Lower leg skin (tissue), 4 donors: ENCODE data around the gene ARHGAP24. TPM values are rescaled to one million over a fixed set of nuclear protein-coding genes. Genes with fewer than 3 reads are reported as not detected.

Source experiments
- DNase-seq, 2 donors: peaks; one replicate each; pipeline ENCODE4 v3.0.0-alpha.2; 2019; ENCODE audit warnings: low spot score in 2 of 2
- H3K4me3 ChIP-seq: fragments of 200-600 bp; sonication (generic); 2 replicates; pipeline ENCODE4 v1.5.1; 2017; ENCODE audit warnings: mild to moderate bottlenecking, low read depth; ENCODE audit not compliant: poor library complexity, severe bottlenecking
- POLR2A ChIP-seq, 2 donors: fragments of 450-650 bp; IDR thresholded peaks; one replicate each; pipeline ENCODE4 v1.6.1; 2016 to 2017; ENCODE audit warnings: antibody characterized with exemption in 2 of 2, mild to moderate bottlenecking in 1 of 2, moderate library complexity in 1 of 2
- WGBS, 2 donors: methylation state at CpG; one replicate each; pipeline ENCODE4 v1.1.5; 2018; 5-methylcytosine and 5-hydroxymethylcytosine counted together
- intact Hi-C: fragments of 100-400 bp; cut with DNase I; formaldehyde crosslinking; loops from one replicate; pipeline ENCODE4 v1.15.0; 2023; ENCODE audit warnings: low total_unique reads
- total RNA-seq, 4 donors: library from RNA; depleted of rRNA; stranded (reverse); fragments of >200 nt; gene quantifications; one replicate each; pipeline ENCODE4 v1.1.0, GENCODE V29; 2016
- TF ChIP-seq, protein P1 (sequence below), 3 donors: fragments of 450-650 bp; IDR thresholded peaks; one replicate each; pipeline ENCODE4 v1.5.1; 2016; ENCODE audit warnings: antibody characterized with exemption in 3 of 3, mild to moderate bottlenecking in 3 of 3, moderate library complexity in 2 of 3

Gene ARHGAP24
- total RNA-seq, 4 donors from 2014 or later, result 13.1 to 58.4 (median 24.0) TPM

DNA sequence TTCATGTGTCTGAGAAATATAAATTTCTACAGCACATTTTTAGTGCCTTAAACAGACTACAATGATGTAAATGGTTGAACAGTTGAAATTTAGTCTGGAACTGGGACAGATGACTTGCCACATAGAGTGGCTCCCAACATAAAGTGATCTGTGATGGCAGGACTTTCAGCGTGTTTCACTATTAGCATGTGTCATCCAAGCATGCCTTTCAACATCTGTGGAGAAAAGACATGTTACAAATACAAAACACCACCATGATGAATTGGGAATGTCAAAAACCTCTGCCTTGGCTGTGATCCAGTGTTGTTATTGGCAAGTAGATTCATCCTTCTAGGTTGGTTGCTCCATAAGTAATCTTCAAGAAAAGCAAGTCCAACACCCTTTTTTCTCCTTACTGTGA lies 536.2 kb downstream of the ARHGAP24 start:
- DNase-seq, result peak in 1 of 2 donors; percentile 35
- H3K4me3 ChIP-seq, result no peak overlapping the region
- TF ChIP-seq, protein P1, sequence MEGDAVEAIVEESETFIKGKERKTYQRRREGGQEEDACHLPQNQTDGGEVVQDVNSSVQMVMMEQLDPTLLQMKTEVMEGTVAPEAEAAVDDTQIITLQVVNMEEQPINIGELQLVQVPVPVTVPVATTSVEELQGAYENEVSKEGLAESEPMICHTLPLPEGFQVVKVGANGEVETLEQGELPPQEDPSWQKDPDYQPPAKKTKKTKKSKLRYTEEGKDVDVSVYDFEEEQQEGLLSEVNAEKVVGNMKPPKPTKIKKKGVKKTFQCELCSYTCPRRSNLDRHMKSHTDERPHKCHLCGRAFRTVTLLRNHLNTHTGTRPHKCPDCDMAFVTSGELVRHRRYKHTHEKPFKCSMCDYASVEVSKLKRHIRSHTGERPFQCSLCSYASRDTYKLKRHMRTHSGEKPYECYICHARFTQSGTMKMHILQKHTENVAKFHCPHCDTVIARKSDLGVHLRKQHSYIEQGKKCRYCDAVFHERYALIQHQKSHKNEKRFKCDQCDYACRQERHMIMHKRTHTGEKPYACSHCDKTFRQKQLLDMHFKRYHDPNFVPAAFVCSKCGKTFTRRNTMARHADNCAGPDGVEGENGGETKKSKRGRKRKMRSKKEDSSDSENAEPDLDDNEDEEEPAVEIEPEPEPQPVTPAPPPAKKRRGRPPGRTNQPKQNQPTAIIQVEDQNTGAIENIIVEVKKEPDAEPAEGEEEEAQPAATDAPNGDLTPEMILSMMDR (IDR thresholded peaks at IDR 0.05), result no peak
- TF ChIP-seq POLR2A (IDR thresholded peaks at IDR 0.05), result no peak
- 13 to 38% methylated on average over 1 of the region's 1 CpG for WGBS, 2 donors
- intact Hi-C loops, result no loop called here

DNA sequence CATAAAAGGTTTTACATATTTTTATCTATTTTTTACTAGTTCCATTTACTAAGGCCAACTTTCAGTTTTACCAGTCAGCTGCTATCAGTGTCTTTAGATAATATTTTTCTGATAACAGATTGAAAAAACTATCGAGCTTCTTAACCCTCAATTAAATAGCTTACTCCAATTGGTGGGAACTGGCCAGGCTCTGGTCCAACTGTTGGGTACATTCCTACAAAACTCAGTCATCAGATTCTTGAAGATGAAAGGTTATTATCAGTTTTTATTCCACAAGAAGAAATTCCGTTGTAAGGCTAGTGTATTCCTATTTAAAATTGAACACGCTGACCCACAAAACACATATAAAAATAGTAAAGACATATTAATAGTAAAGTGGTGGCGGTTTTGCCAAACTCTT lies 538.7 kb downstream of the ARHGAP24 start:
- intact Hi-C loops, result no loop called here
- 77 to 84% methylated on average over 4 of the region's 4 CpGs for WGBS, 2 donors

DNA sequence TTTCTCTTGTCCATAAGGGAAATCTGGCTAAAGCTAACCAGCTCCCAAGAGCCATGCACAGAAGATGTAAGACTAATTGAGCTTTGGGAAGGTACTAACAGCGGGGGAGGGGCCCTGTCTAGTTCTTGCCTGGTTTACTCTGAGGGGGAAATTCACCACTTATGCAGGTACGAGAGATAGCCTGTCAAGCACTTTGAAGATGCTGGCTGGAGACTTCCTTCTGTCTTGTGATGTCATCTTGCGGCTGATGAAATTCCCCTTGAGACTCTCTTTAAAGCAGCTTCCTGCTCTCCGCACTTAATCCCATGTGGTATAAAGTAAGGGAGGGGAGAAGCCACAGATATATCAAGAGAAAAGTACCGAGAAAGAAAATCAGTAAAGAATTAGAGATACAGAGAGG lies 539.6 kb downstream of the ARHGAP24 start:
- no peak for DNase-seq
- TF ChIP-seq POLR2A (IDR thresholded peaks at IDR 0.05), result no peak
- TF ChIP-seq, protein P1 (IDR thresholded peaks at IDR 0.05), result no peak
- no peak overlapping the region for H3K4me3 ChIP-seq
- intact Hi-C loops, result no loop called here
- 82 to 83% methylated on average over 5 of the region's 5 CpGs for whole genome bisulfite sequencing, 2 donors

More for the DNA sequence above, 538.7 kb downstream of the ARHGAP24 start:
- H3K4me3 ChIP-seq, result no peak overlapping the region
- TF ChIP-seq, protein P1 (IDR thresholded peaks at IDR 0.05), result no peak
- no peak for TF ChIP-seq POLR2A (IDR thresholded peaks at IDR 0.05)
- DNase-seq, result no peak

DNA sequence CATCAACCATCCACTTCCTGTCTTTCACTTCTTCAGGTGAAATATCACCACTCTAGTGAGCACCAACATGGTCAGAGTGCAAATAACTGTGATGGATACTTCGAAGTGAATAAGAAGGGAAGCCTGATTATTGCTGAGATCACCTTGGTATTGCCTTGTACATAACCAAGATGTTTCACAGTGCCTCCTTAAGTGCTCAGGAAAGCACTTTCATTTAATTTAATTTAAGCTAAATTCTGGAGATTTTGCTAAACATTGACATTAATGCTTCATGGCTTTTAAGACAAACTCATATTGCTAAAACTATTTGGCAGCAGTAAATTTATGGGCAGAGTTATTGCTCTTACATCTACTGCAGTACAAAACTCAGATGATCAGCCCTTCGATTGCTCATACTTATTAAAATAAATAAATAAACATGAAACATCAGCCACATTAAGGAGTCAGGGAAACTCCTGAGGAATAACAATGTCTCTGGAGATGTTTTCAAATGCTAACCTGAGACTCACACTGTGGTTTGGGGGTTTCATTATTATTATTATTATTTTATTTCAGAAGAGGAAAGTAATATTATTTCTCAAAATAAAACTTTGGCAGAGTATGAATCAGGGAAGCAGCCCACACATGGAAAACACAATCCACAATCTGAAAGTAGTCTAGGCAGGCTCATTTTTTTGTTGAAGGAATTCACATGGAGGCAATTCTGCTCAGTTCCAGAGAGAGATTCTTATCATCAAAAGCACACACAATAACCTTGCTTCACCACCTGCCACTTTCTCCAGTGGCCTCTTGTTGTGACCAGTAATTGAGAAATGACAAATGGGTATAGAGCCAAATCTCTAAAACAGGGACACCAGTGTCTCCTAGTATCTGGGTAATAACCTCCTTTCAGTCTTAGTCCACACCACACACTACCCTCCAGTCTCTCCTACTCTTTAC lies 540.7 kb downstream of the ARHGAP24 start:
- WGBS, 2 donors, result 75 to 79% methylated on average over 2 of the region's 2 CpGs
- no peak overlapping the region for H3K4me3 ChIP-seq
- TF ChIP-seq POLR2A (IDR thresholded peaks at IDR 0.05), result no peak
- TF ChIP-seq, protein P1 (IDR thresholded peaks at IDR 0.05), result no peak
- intact Hi-C loops, result no loop called here
- no peak for DNase-seq

DNA sequence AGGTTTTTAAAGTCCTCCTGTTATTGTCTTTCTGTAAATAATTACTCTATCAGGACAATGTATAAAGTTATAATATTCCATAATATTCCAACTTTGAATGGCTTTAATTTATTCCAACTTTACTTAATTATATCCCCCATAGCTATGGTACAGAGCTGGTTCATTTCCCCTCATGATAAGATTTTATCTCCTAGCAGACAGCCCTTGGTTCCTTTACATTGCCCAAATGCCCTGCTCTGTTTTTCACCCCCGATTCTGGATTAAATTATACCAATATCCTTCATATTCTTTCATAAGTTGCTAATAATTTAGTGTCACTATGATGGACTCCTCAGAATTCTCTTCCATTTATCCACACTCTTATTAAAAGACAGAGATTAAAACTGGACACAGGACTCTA lies 544.4 kb downstream of the ARHGAP24 start:
- intact Hi-C loops, result no loop called here

More for the DNA sequence above, 544.4 kb downstream of the ARHGAP24 start:
- TF ChIP-seq, protein P1 (IDR thresholded peaks at IDR 0.05), result no peak
- TF ChIP-seq POLR2A (IDR thresholded peaks at IDR 0.05), result no peak
- no peak for DNase-seq
- WGBS, 2 donors, result 84 to 90% methylated on average over 1 of the region's 1 CpG
- no peak overlapping the region for H3K4me3 ChIP-seq
